HL-60 (cell line): Measurements from ENCODE around the gene GSTO2.

ENCODE experiments used
- DNase-seq, 2 experiments: peaks; one replicate each; pipeline ENCODE4 v3.0.0-alpha.2; 2010 to 2020; ENCODE audit warnings: low read depth in 1 of 2, low spot score in 1 of 2
- H3K27ac ChIP-seq: fragments of 250-450 bp; sonication (Bioruptor Pico); replicated peaks from 2 replicates; pipeline ENCODE4 v1.5.1; 2020; ENCODE audit warnings: mild to moderate bottlenecking, moderate library complexity
- H3K27me3 ChIP-seq: fragments of 250-450 bp; sonication (Bioruptor Pico); 2 replicates; pipeline ENCODE4 v1.5.1; 2021; ENCODE audit warnings: mild to moderate bottlenecking, moderate library complexity; ENCODE audit not compliant: insufficient read depth, poor library complexity, severe bottlenecking
- H3K4me3 ChIP-seq: replicated peaks from 2 replicates; pipeline ENCODE4 v1.5.1; 2011; ENCODE audit warnings: mild to moderate bottlenecking, control low read depth, low read length; ENCODE audit not compliant: insufficient read depth
- CTCF ChIP-seq: IDR thresholded peaks from one replicate; pipeline ENCODE4 v1.5.1; 2011; ENCODE audit warnings: low read length, control low read depth, inconsistent platforms; ENCODE audit not compliant: insufficient read depth
- GABPA ChIP-seq: IDR thresholded peaks from 2 replicates; pipeline ENCODE4 v1.6.1; 2012; ENCODE audit warnings: low read depth
- POLR2AphosphoS5 ChIP-seq: IDR thresholded peaks from 2 replicates; pipeline ENCODE4 v1.6.1; 2012; ENCODE audit warnings: low read depth
- SPI1 ChIP-seq: IDR thresholded peaks from 2 replicates; pipeline ENCODE4 v1.6.1; 2012; ENCODE audit warnings: low read depth, mild to moderate bottlenecking, borderline replicate concordance
- TF ChIP-seq, protein P1 (sequence below): IDR thresholded peaks from 2 replicates; pipeline ENCODE4 v1.6.1; 2012; ENCODE audit warnings: low read depth; ENCODE audit not compliant: insufficient replicate concordance

The GSTO2 gene

GRCh38 chr10:104317726-104318299 lies 48.8 kb downstream of the GSTO2 start:
- no peak overlapping the region for H3K4me3 ChIP-seq
- no peak for DNase-seq
- H3K27me3 ChIP-seq, result no peaks in the 10 kb centered on the region
- TF ChIP-seq, protein P1, sequence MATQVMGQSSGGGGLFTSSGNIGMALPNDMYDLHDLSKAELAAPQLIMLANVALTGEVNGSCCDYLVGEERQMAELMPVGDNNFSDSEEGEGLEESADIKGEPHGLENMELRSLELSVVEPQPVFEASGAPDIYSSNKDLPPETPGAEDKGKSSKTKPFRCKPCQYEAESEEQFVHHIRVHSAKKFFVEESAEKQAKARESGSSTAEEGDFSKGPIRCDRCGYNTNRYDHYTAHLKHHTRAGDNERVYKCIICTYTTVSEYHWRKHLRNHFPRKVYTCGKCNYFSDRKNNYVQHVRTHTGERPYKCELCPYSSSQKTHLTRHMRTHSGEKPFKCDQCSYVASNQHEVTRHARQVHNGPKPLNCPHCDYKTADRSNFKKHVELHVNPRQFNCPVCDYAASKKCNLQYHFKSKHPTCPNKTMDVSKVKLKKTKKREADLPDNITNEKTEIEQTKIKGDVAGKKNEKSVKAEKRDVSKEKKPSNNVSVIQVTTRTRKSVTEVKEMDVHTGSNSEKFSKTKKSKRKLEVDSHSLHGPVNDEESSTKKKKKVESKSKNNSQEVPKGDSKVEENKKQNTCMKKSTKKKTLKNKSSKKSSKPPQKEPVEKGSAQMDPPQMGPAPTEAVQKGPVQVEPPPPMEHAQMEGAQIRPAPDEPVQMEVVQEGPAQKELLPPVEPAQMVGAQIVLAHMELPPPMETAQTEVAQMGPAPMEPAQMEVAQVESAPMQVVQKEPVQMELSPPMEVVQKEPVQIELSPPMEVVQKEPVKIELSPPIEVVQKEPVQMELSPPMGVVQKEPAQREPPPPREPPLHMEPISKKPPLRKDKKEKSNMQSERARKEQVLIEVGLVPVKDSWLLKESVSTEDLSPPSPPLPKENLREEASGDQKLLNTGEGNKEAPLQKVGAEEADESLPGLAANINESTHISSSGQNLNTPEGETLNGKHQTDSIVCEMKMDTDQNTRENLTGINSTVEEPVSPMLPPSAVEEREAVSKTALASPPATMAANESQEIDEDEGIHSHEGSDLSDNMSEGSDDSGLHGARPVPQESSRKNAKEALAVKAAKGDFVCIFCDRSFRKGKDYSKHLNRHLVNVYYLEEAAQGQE, result no peak
- TF ChIP-seq CTCF (no peak), SPI1 (no peak), GABPA (no peak), POLR2AphosphoS5 (no peak)
- H3K27ac ChIP-seq, result no peak overlapping the region

DNA sequence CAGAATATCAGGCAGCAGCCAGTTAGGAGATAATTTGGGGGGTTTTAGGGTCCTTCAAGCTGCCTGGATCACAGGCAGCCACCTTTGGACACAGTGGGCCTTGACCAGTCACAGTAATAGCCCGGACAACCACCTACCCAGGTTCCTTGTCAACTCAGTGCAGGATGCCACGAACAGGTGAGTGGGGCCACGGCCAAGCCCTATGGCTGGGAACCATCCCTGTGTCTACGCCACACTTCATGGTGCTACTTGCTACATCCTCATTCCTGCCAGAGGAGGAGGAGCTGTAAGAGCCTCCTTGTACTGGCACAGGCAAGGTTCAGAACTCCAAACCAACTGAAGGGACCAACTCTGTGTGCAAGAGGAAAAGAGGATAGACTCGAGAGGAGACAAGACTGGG lies 49.3 kb downstream of the GSTO2 start:
- DNase-seq, result no peak
- Histone ChIP-seq H3K4me3 (no peak overlapping the region), H3K27me3 (no peaks in the 10 kb centered on the region), H3K27ac (no peak overlapping the region)
- TF ChIP-seq, protein P1, result no peak
- TF ChIP-seq POLR2AphosphoS5 (no peak), SPI1 (no peak), GABPA (no peak)

DNA sequence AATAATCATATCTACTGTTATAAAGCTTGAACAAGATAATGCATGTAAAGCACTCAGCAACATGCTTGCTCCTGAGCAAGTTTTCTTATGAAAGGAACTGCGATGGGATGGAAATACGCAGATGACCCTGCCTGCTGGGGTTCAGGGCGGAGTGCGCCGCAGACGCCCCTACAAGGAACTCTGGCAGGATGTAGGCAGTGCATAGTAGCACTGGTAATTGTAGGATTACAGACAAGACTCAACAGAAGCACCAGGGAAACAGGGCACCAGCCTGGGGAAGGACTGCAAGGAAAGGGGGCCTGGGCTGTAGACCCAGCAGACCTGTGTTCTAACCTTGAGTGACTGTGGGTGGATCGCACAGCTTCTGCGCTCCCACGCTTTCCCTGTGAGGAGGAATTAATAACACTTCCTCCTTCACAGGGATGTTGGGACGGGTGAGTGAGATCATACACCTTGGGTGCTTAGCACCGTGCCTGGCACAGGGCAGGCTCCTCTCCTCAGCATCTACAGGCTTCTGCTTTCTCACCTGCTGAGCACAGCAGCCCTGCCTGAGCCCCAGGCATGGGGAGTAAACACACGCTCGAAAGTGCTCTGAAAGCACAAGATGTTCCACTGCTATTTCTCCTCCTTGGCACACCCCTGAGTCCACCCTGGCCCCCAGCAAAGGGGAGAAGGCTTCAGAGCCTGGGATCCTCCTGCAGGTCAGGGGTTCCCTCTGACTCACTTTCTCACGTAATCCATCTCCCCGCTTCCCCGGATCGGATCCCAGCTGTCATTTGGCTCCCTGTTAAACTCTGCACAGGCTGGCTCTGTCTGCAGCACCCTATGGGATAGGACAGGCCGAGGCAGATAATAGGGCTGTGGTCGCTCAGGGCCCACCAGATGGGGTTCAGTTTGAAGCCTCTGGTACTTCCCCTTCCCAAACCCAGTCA lies 50.1 kb downstream of the GSTO2 start:
- Histone ChIP-seq H3K27me3 (no peaks in the 10 kb centered on the region), H3K27ac (peak overlapping the region; percentile 21; the same call in 1 of the 2 replicates), H3K4me3 (no peak overlapping the region)
- DNase-seq, result no peak
- TF ChIP-seq SPI1 (no peak), CTCF (no peak), POLR2AphosphoS5 (no peak; the same call in 1 of the 2 replicates), GABPA (no peak)
- TF ChIP-seq, protein P1, result no peak
